MCF 10A (cell line): Measurements from ENCODE around the gene KANSL2. TPM values are rescaled to one million over a fixed set of nuclear protein-coding genes. Genes with fewer than 3 reads are reported as not detected.
"Not testable (repeated sequence)": the region's sequence is repeated elsewhere in the genome, so short reads cannot be mapped to it uniquely, and the experiment has no call there.

ENCODE experiments used
- Bru-seq: library from RNA; stranded (reverse); fragments of 400-500 nt; gene quantifications from one replicate; lab custom pipeline; 2021; lab: Mats Ljungman, UMichigan
- BruChase-seq, 2 experiments: library from RNA; stranded (reverse); fragments of 400-500 nt; gene quantifications; one replicate each; lab custom pipeline; 2021; lab: Mats Ljungman, UMichigan
- BruUV-seq: library from RNA; stranded (reverse); fragments of 400-500 nt; replicated peaks from 2 replicates; lab custom pipeline; 2021; lab: Mats Ljungman, UMichigan
- CTCF ChIA-PET: fragments of 300-600 bp; sonication (Branson Sonifier 250); formaldehyde crosslinking; extraction: SDS; loops from one replicate; lab custom pipeline; 2021; ENCODE audit warnings: antibody characterized with exemption, inconsistent platforms; lab: Yijun Ruan, JAX
- POLR2A ChIA-PET: fragments of 300-600, 350-650 bp; sonication (Branson Sonifier 250); formaldehyde crosslinking; extraction: SDS; loops from one replicate; lab custom pipeline; 2020; ENCODE audit warnings: antibody characterized with exemption, inconsistent platforms; lab: Yijun Ruan, JAX
- DNase-seq: peaks from one replicate; pipeline ENCODE4 v3.0.0-alpha.2; 2018; ENCODE audit not compliant: unreplicated experiment
- H3K27ac Mint-ChIP-seq: one replicate; pipeline ENCODE4 v1.8.0; 2022; ENCODE audit warnings: mild to moderate bottlenecking, low read depth, mixed read lengths; ENCODE audit not compliant: unreplicated experiment
- H3K27me3 Mint-ChIP-seq: one replicate; pipeline ENCODE4 v1.8.0; 2022; ENCODE audit warnings: mixed read lengths; ENCODE audit not compliant: insufficient read depth, unreplicated experiment
- H3K36me3 Mint-ChIP-seq: one replicate; pipeline ENCODE4 v1.8.0; 2022; ENCODE audit warnings: mild to moderate bottlenecking, moderate library complexity, mixed read lengths; ENCODE audit not compliant: insufficient read depth, unreplicated experiment
- H3K4me1 Mint-ChIP-seq: one replicate; pipeline ENCODE4 v1.8.0; 2022; ENCODE audit warnings: mixed read lengths; ENCODE audit not compliant: insufficient read depth, unreplicated experiment
- H3K4me3 Mint-ChIP-seq: one replicate; pipeline ENCODE4 v1.8.0; 2022; ENCODE audit warnings: mild to moderate bottlenecking, moderate library complexity, mixed read lengths; ENCODE audit not compliant: unreplicated experiment
- H3K9me3 Mint-ChIP-seq: one replicate; pipeline ENCODE4 v1.8.0; 2022; ENCODE audit warnings: mixed read lengths; ENCODE audit not compliant: unreplicated experiment
- CTCF ChIP-seq: fragments of 200-600 bp; IDR thresholded peaks from one replicate; pipeline ENCODE4 v1.8.0; 2022; ENCODE audit warnings: antibody characterized with exemption, mild to moderate bottlenecking; ENCODE audit not compliant: unreplicated experiment
- intact Hi-C: fragments of 100-400 bp; cut with micrococcal nuclease; formaldehyde crosslinking; loops from 2 replicates; pipeline ENCODE4 v1.14.1; 2022
- long read RNA-seq: library from polyadenylated mRNA; stranded (forward); transcript quantifications from one replicate; pipeline ENCODE4 v2.0.0, GENCODE V29; 2022
- total RNA-seq: library from RNA; stranded (reverse); gene quantifications from 2 replicates; pipeline ENCODE4 v1.2.3, GENCODE V29; 2022

The KANSL2 gene
- total RNA-seq (35.3 and 44.2 TPM in 2 replicates), Bru-seq, nascent RNA (percentile 85 among the genes with signal in this experiment), BruChase-seq, experiment 1, labeled RNA remaining after a 6-hour chase (percentile 67 among the genes with signal in this experiment), BruChase-seq, experiment 2, labeled RNA remaining after a 2-hour chase (percentile 76 among the genes with signal in this experiment)
- long read RNA-seq, partial matches to known transcripts, result 6 of 132 reads
- long read RNA-seq, other reads (novel, unspliced or antisense), result 125 of 132 reads

- H3K27me3 Mint-ChIP-seq, result no peaks in the 10 kb centered on the region
- no peak for TF ChIP-seq CTCF
- intact Hi-C loops, result no loop called here
- peak within 1 kb of the TSS; percentile 96 for H3K27ac Mint-ChIP-seq
- CTCF ChIA-PET, result interaction anchor here (0.5 to 2.5 kb wide), 5 partner anchors 32 to 488 kb away, joined by 3 to 9 read pairs (median 4); partner anchors contain the start of gene DDX23
- H3K4me1 Mint-ChIP-seq, result peaks cover 25% of the 10 kb centered on the region
- H3K36me3 Mint-ChIP-seq, result peaks cover 48% of the 10 kb centered on the region
- no peaks in the 10 kb centered on the region for H3K9me3 Mint-ChIP-seq
- BruUV-seq, result no TSS peak
- H3K4me3 Mint-ChIP-seq, result peak within 1 kb of the TSS; percentile 95
- POLR2A ChIA-PET, result interaction anchor here (0.7 to 3.2 kb wide), 24 partner anchors 9 to 853 kb away, joined by 3 to 30 read pairs (median 4); partner anchors contain the start of genes ADCY6, ARF3, CCNT1 and PFKM
- peak; percentile 100 for DNase-seq
Observed at GRCh38 chr12:48681710-48682532, at the start of gene KANSL2. TSS of gene KANSL2 (minus strand) at chr12:48682238. CDS start at chr12:48681632, 606 bp downstream.

GRCh38 chr12:48728807-48729206, 46.8 kb upstream of the KANSL2 start:
- no peak overlapping the region for H3K4me3 Mint-ChIP-seq
- no peaks in the 10 kb centered on the region for H3K36me3 Mint-ChIP-seq
- CTCF ChIA-PET, result interaction anchor here (0.7 kb wide), 1 partner anchor 161 kb away, joined by 4 read pairs; no protein-coding TSS in a partner anchor
- H3K27me3 Mint-ChIP-seq, result no peaks in the 10 kb centered on the region
- H3K27ac Mint-ChIP-seq, result no peak overlapping the region
- BruUV-seq, result no TSS peak
- intact Hi-C loops, result no loop called here
- no peak for TF ChIP-seq CTCF
- POLR2A ChIA-PET, result no interaction called here
- no peaks in the 10 kb centered on the region for H3K4me1 Mint-ChIP-seq
- H3K9me3 Mint-ChIP-seq, result no peaks in the 10 kb centered on the region
- DNase-seq, result no peak

GRCh38 chr12:48720737-48721136, 38.7 kb upstream of the KANSL2 start:
- peaks cover 18% of the 10 kb centered on the region for H3K9me3 Mint-ChIP-seq
- H3K4me3 Mint-ChIP-seq, BruUV-seq, H3K36me3 Mint-ChIP-seq, DNase-seq, intact Hi-C loops, H3K27me3 Mint-ChIP-seq, POLR2A ChIA-PET, H3K27ac Mint-ChIP-seq, H3K4me1 Mint-ChIP-seq, CTCF ChIA-PET: not testable (repeated sequence)

- H3K4me1 Mint-ChIP-seq, H3K4me3 Mint-ChIP-seq, DNase-seq, POLR2A ChIA-PET, intact Hi-C loops, H3K27me3 Mint-ChIP-seq, H3K27ac Mint-ChIP-seq, CTCF ChIA-PET, BruUV-seq: not testable (repeated sequence)
- H3K36me3 Mint-ChIP-seq, result peaks cover 13% of the 10 kb centered on the region
- H3K9me3 Mint-ChIP-seq, result peaks cover 18% of the 10 kb centered on the region
Observed at GRCh38 chr12:48720171-48720570, 38.1 kb upstream of the KANSL2 start.

- DNase-seq, CTCF ChIA-PET, POLR2A ChIA-PET, H3K27ac Mint-ChIP-seq, H3K4me3 Mint-ChIP-seq, intact Hi-C loops, BruUV-seq, H3K27me3 Mint-ChIP-seq, H3K4me1 Mint-ChIP-seq: not testable (repeated sequence)
- H3K36me3 Mint-ChIP-seq, result peaks cover 25% of the 10 kb centered on the region
- H3K9me3 Mint-ChIP-seq, result peaks cover 18% of the 10 kb centered on the region
Observed at GRCh38 chr12:48719002-48719401, 37.0 kb upstream of the KANSL2 start.
